Measurements from ENCODE around the gene ARID3B. TPM values are rescaled to one million over a fixed set of nuclear protein-coding genes. Genes with fewer than 3 reads are reported as not detected.

Gene ARID3B
- total RNA-seq, 1 experiment from 2014 or later: 101 TPM

- H4K8ac ChIP-seq (replicated peaks; ENCODE audit: insufficient read length, low read depth, low read length): no peak overlapping the region
- H3K18ac ChIP-seq (ENCODE audit: insufficient read length, low read depth, low read length): no peak overlapping the region
- H3K14ac ChIP-seq (ENCODE audit: insufficient read depth, low read length): peak overlapping the region; percentile 71; the same call in 1 of the 2 replicates
- no peak overlapping the region for H3K9ac ChIP-seq (ENCODE audit: extremely low read depth, insufficient read length, low read length)
- H2BK15ac ChIP-seq (ENCODE audit: low read depth, low read length): no peak overlapping the region
- H3K4me1 ChIP-seq (ENCODE audit: insufficient read depth, low read length): peaks cover 11% of the 10 kb centered on the region; the same call in 1 of the 2 replicates
- no peaks in the 10 kb centered on the region for H3K79me1 ChIP-seq (ENCODE audit: insufficient read depth, low read depth, low read length, poor library complexity, severe bottlenecking)
- H3K9me3 ChIP-seq (ENCODE audit: control insufficient read depth, low read depth, low read length): no peaks in the 10 kb centered on the region
- H3K23me2 ChIP-seq (ENCODE audit: insufficient read length, low read depth, low read length, poor library complexity, severe bottlenecking): no peaks in the 10 kb centered on the region
- no peak overlapping the region for H4K91ac ChIP-seq (ENCODE audit: insufficient read length, low read depth, low read length)
- H2BK120ac ChIP-seq (ENCODE audit: low read depth, low read length, poor library complexity, severe bottlenecking): peak overlapping the region; percentile 67
- Mint-ChIP-seq H3K27ac (peak overlapping the region; percentile 61 to 84 (median 81)), H3K27me3 (ENCODE audit: low read depth) (no peaks in the 10 kb centered on the region), H3K4me1 (peaks cover 28 to 33% of the 10 kb centered on the region in 2 experiments), H3K36me3 (ENCODE audit: insufficient read depth in 1 of 3, low read depth in 3 of 3) (no peaks in the 10 kb centered on the region), H3K4me3 (no peak overlapping the region; a peak in 1 of 5 replicates), H3K9me3 (no peaks in the 10 kb centered on the region; a peak in 1 of 5 replicates)
- H2BK12ac ChIP-seq (ENCODE audit: insufficient read length, low read depth, low read length): peak overlapping the region; percentile 100
- H3K79me2 ChIP-seq (ENCODE audit: insufficient read depth, low read length): no peaks in the 10 kb centered on the region
- peak overlapping the region; percentile 91 for H3K27ac ChIP-seq (ENCODE audit: insufficient read length, low read depth, low read length)
- H3K4me2 ChIP-seq (ENCODE audit: insufficient read depth, insufficient read length, low read length): no peak overlapping the region
- no peak overlapping the region for H3K4ac ChIP-seq (ENCODE audit: low read depth, low read length)
- no peaks in the 10 kb centered on the region for H3K27me3 ChIP-seq (ENCODE audit: insufficient read depth, low read length)
- DNase-seq: no peak
- no peaks in the 10 kb centered on the region for H4K20me1 ChIP-seq (ENCODE audit: control insufficient read depth, insufficient read depth, insufficient read length)
- no CpG with 5 or more reads among the region's 8 CpGs for WGBS (ENCODE audit: extremely low coverage, insufficient read length, low lambda C conversion rate)
- peak overlapping the region; percentile 20 for H3T11ph ChIP-seq (ENCODE audit: low read length)
- H2AK5ac ChIP-seq (ENCODE audit: insufficient read length, low read length): peak overlapping the region; percentile 70
- peak overlapping the region; percentile 90 for H2BK5ac ChIP-seq (ENCODE audit: insufficient read length, low read length)
- H2AFZ ChIP-seq (ENCODE audit: low read length): no peak overlapping the region
- no peak overlapping the region for H3K23ac ChIP-seq (ENCODE audit: insufficient read length, low read depth, low read length)
- no peak overlapping the region for H4K5ac ChIP-seq (ENCODE audit: insufficient read length, low read depth, low read length)
- H2BK20ac ChIP-seq (ENCODE audit: low read depth, low read length, poor library complexity, severe bottlenecking): peak overlapping the region; percentile 12
- TF ChIP-seq, protein P1, sequence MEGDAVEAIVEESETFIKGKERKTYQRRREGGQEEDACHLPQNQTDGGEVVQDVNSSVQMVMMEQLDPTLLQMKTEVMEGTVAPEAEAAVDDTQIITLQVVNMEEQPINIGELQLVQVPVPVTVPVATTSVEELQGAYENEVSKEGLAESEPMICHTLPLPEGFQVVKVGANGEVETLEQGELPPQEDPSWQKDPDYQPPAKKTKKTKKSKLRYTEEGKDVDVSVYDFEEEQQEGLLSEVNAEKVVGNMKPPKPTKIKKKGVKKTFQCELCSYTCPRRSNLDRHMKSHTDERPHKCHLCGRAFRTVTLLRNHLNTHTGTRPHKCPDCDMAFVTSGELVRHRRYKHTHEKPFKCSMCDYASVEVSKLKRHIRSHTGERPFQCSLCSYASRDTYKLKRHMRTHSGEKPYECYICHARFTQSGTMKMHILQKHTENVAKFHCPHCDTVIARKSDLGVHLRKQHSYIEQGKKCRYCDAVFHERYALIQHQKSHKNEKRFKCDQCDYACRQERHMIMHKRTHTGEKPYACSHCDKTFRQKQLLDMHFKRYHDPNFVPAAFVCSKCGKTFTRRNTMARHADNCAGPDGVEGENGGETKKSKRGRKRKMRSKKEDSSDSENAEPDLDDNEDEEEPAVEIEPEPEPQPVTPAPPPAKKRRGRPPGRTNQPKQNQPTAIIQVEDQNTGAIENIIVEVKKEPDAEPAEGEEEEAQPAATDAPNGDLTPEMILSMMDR (conservative IDR thresholded peaks at IDR 0.05): no peak
- no peak overlapping the region for H3K56ac ChIP-seq (ENCODE audit: insufficient read length, low read depth, low read length)
Observed at GRCh38 chr15:74529921-74530320, 11.1 kb upstream of the ARID3B start.
